ENCODE data around the gene DPY19L2. TPM values are rescaled to one million over a fixed set of nuclear protein-coding genes. Genes with fewer than 3 reads are reported as not detected.
"Not testable (repeated sequence)": the region's sequence is repeated elsewhere in the genome, so short reads cannot be mapped to it uniquely, and the experiment has no call there.

DPY19L2 gene
- polyA plus RNA-seq, 3 donors, result not detected

GRCh38 chr12:63713681-63714075 lies 45.4 kb upstream of the DPY19L2 start:
- H3K4me1 ChIP-seq (ENCODE audit: control insufficient read depth in 1 of 2, insufficient read depth in 2 of 2, low read length in 2 of 2); H3K36me3 Mint-ChIP-seq; H4K20me1 ChIP-seq (ENCODE audit: insufficient read depth, low read length); DNase-seq; H3K4me3 ChIP-seq (replicated peaks in 1 of 3; ENCODE audit: low read depth in 2 of 3, low read length in 3 of 3); H3K4me1 Mint-ChIP-seq; H3K4me2 ChIP-seq (replicated peaks; ENCODE audit: extremely low read depth, low read length, poor library complexity, severe bottlenecking); H3K79me2 ChIP-seq (ENCODE audit: insufficient read depth, low read length); H3K27ac Mint-ChIP-seq; H3K9me3 ChIP-seq (replicated peaks in 1 of 2; ENCODE audit: control insufficient read depth in 1 of 2, insufficient read depth in 1 of 2, low read length in 2 of 2); H3K27me3 Mint-ChIP-seq (ENCODE audit: low read depth in 3 of 3); H3K27me3 ChIP-seq (ENCODE audit: control insufficient read depth in 2 of 2, insufficient read depth in 2 of 2, low read length in 2 of 2); H3K36me3 ChIP-seq (replicated peaks in 1 of 2; ENCODE audit: control insufficient read depth in 1 of 2, insufficient read depth in 2 of 2, low read length in 2 of 2); H3K4me3 Mint-ChIP-seq; intact Hi-C loops (cut with micrococcal nuclease); H3K27ac ChIP-seq (ENCODE audit: low read depth in 1 of 2, low read length in 2 of 2); H3K9ac ChIP-seq (ENCODE audit: insufficient read depth, low read length, poor library complexity, severe bottlenecking); H3K9me3 Mint-ChIP-seq; H2AFZ ChIP-seq (ENCODE audit: insufficient read depth, low read depth, low read length, poor library complexity, severe bottlenecking): not testable (repeated sequence)
- WGBS (ENCODE audit: insufficient coverage), result 71% methylated on average over 1 of the region's 2 CpGs

- DNase-seq; H3K4me3 ChIP-seq (replicated peaks in 1 of 3; ENCODE audit: low read depth in 2 of 3, low read length in 3 of 3); H3K27ac Mint-ChIP-seq; H3K27me3 ChIP-seq (ENCODE audit: control insufficient read depth in 2 of 2, insufficient read depth in 2 of 2, low read length in 2 of 2); H3K9ac ChIP-seq (ENCODE audit: insufficient read depth, low read length, poor library complexity, severe bottlenecking); H3K4me2 ChIP-seq (replicated peaks; ENCODE audit: extremely low read depth, low read length, poor library complexity, severe bottlenecking); H3K36me3 Mint-ChIP-seq; H3K4me1 ChIP-seq (ENCODE audit: control insufficient read depth in 1 of 2, insufficient read depth in 2 of 2, low read length in 2 of 2); H3K9me3 Mint-ChIP-seq; H3K9me3 ChIP-seq (replicated peaks in 1 of 2; ENCODE audit: control insufficient read depth in 1 of 2, insufficient read depth in 1 of 2, low read length in 2 of 2); H3K27ac ChIP-seq (ENCODE audit: low read depth in 1 of 2, low read length in 2 of 2); H3K27me3 Mint-ChIP-seq (ENCODE audit: low read depth in 3 of 3); H3K79me2 ChIP-seq (ENCODE audit: insufficient read depth, low read length); H3K4me1 Mint-ChIP-seq; H4K20me1 ChIP-seq (ENCODE audit: insufficient read depth, low read length); H3K36me3 ChIP-seq (replicated peaks in 1 of 2; ENCODE audit: control insufficient read depth in 1 of 2, insufficient read depth in 2 of 2, low read length in 2 of 2); H2AFZ ChIP-seq (ENCODE audit: insufficient read depth, low read depth, low read length, poor library complexity, severe bottlenecking); intact Hi-C loops (cut with micrococcal nuclease); H3K4me3 Mint-ChIP-seq: not testable (repeated sequence)
- no CpG with 5 or more reads among the region's 1 CpG for WGBS (ENCODE audit: insufficient coverage)
These were observed 44.8 kb upstream of the DPY19L2 start for GRCh38 chr12:63712979-63713680.

- H3K9me3 Mint-ChIP-seq; DNase-seq; H3K36me3 Mint-ChIP-seq; H3K4me1 ChIP-seq (ENCODE audit: control insufficient read depth in 1 of 2, insufficient read depth in 2 of 2, low read length in 2 of 2); H2AFZ ChIP-seq (ENCODE audit: insufficient read depth, low read depth, low read length, poor library complexity, severe bottlenecking); intact Hi-C loops (cut with micrococcal nuclease); H3K79me2 ChIP-seq (ENCODE audit: insufficient read depth, low read length); H3K27me3 ChIP-seq (ENCODE audit: control insufficient read depth in 2 of 2, insufficient read depth in 2 of 2, low read length in 2 of 2); H3K36me3 ChIP-seq (replicated peaks in 1 of 2; ENCODE audit: control insufficient read depth in 1 of 2, insufficient read depth in 2 of 2, low read length in 2 of 2); H3K4me3 Mint-ChIP-seq; H3K27me3 Mint-ChIP-seq (ENCODE audit: low read depth in 3 of 3); H3K27ac ChIP-seq (ENCODE audit: low read depth in 1 of 2, low read length in 2 of 2); H3K9ac ChIP-seq (ENCODE audit: insufficient read depth, low read length, poor library complexity, severe bottlenecking); H3K4me3 ChIP-seq (replicated peaks in 1 of 3; ENCODE audit: low read depth in 2 of 3, low read length in 3 of 3); H3K9me3 ChIP-seq (replicated peaks in 1 of 2; ENCODE audit: control insufficient read depth in 1 of 2, insufficient read depth in 1 of 2, low read length in 2 of 2); H3K4me1 Mint-ChIP-seq; H3K27ac Mint-ChIP-seq; H3K4me2 ChIP-seq (replicated peaks; ENCODE audit: extremely low read depth, low read length, poor library complexity, severe bottlenecking); H4K20me1 ChIP-seq (ENCODE audit: insufficient read depth, low read length): not testable (repeated sequence)
- no CpG with 5 or more reads among the region's 2 CpGs for WGBS (ENCODE audit: insufficient coverage)
These were observed 44.2 kb upstream of the DPY19L2 start for GRCh38 chr12:63712376-63712974.

- H3K79me2 ChIP-seq (ENCODE audit: insufficient read depth, low read length); H3K36me3 ChIP-seq (replicated peaks in 1 of 2; ENCODE audit: control insufficient read depth in 1 of 2, insufficient read depth in 2 of 2, low read length in 2 of 2); intact Hi-C loops (cut with micrococcal nuclease); H3K4me2 ChIP-seq (replicated peaks; ENCODE audit: extremely low read depth, low read length, poor library complexity, severe bottlenecking); H3K27me3 Mint-ChIP-seq (ENCODE audit: low read depth in 3 of 3); H4K20me1 ChIP-seq (ENCODE audit: insufficient read depth, low read length); H3K27me3 ChIP-seq (ENCODE audit: control insufficient read depth in 2 of 2, insufficient read depth in 2 of 2, low read length in 2 of 2); H3K36me3 Mint-ChIP-seq; H3K27ac Mint-ChIP-seq; H3K4me1 Mint-ChIP-seq; DNase-seq; H3K4me1 ChIP-seq (ENCODE audit: control insufficient read depth in 1 of 2, insufficient read depth in 2 of 2, low read length in 2 of 2); H2AFZ ChIP-seq (ENCODE audit: insufficient read depth, low read depth, low read length, poor library complexity, severe bottlenecking); H3K9me3 Mint-ChIP-seq; H3K27ac ChIP-seq (ENCODE audit: low read depth in 1 of 2, low read length in 2 of 2); H3K4me3 ChIP-seq (replicated peaks in 1 of 3; ENCODE audit: low read depth in 2 of 3, low read length in 3 of 3); H3K9me3 ChIP-seq (replicated peaks in 1 of 2; ENCODE audit: control insufficient read depth in 1 of 2, insufficient read depth in 1 of 2, low read length in 2 of 2); H3K4me3 Mint-ChIP-seq; H3K9ac ChIP-seq (ENCODE audit: insufficient read depth, low read length, poor library complexity, severe bottlenecking): not testable (repeated sequence)
- 86% methylated on average over 1 of the region's 2 CpGs for WGBS (ENCODE audit: insufficient coverage)
These were observed 43.0 kb upstream of the DPY19L2 start for GRCh38 chr12:63711339-63711738.

Data from CD14-positive monocyte (primary cell).